MM.1S (cell line): ENCODE data around the gene SLC25A39.

Source experiments
- CTCF ChIP-seq: fragments of 300-600 bp; sonication (generic); IDR thresholded peaks from 2 replicates; pipeline ENCODE4 v1.5.1; 2016; ENCODE audit warnings: antibody characterized with exemption, low read length, mixed read lengths
- EZH2 ChIP-seq: fragments of 300-600 bp; sonication (generic); optimal IDR thresholded peaks from 2 replicates; pipeline ENCODE3; 2017; ENCODE audit warnings: low read depth, mild to moderate bottlenecking, antibody characterized with exemption, low read length, mixed read lengths

DNA sequence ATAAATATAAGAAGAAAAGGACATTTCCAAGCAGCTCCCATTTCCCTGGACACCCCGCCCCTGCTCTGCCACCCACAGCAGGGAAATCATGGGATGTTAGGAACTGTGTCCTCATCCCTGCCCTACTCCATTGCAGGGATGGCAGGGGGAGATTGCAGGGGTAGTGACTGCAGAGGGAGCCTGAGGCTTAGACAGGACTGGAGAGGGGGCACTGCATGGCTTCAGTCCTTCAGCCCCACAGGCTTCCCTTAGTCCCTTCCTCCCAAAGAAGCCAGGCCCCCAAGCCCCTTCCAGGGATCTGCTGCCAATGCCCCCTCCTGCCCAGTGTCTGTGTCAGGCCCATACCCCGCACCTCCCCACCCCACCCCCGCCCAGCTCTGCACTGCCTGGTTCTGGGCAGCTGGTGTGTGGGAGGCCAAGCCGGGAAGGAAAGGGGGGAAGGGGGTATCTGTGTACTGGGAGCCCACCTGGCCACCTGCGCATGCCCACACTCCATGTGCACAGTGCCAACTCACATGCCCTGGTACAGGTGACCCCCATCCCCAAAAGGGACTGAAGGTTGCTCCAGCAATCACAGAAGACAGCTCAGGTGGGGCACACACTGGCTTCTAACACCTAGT, 13.0 kb downstream of the SLC25A39 start:
- TF ChIP-seq EZH2 = no peak
- TF ChIP-seq CTCF = no peak
